Neural progenitor cell (in vitro differentiated cells): ENCODE measurements around the gene CAPN2. TPM values are rescaled to one million over a fixed set of nuclear protein-coding genes. Genes with fewer than 3 reads are reported as not detected.
"Not testable (repeated sequence)": the region's sequence is repeated elsewhere in the genome, so short reads cannot be mapped to it uniquely, and the experiment has no call there.

Source experiments
- DNase-seq: peaks from one replicate; pipeline ENCODE4 v3.0.0-alpha.2; 2016; ENCODE audit warnings: low spot score
- H2AFZ ChIP-seq: fragments of 200-600 bp; sonication (generic); replicated peaks from 2 replicates; pipeline ENCODE4 v1.6.1; 2016; ENCODE audit warnings: antibody characterized with exemption
- H3F3A ChIP-seq: fragments of 200-600 bp; sonication (generic); 2 replicates; pipeline ENCODE4 v1.6.1; 2016; ENCODE audit warnings: antibody characterized with exemption, low read depth
- H3K27ac ChIP-seq: fragments of 200-600 bp; sonication (generic); 2 replicates; pipeline ENCODE4 v1.5.1; 2016; ENCODE audit warnings: mild to moderate bottlenecking
- H3K27me3 ChIP-seq: fragments of 200-600 bp; sonication (generic); 2 replicates; pipeline ENCODE4 v1.6.1; 2016; ENCODE audit warnings: mild to moderate bottlenecking, moderate library complexity
- H3K36me3 ChIP-seq: fragments of 200-600 bp; sonication (generic); 2 replicates; pipeline ENCODE4 v1.5.1; 2016
- H3K4me1 ChIP-seq: fragments of 200-600 bp; sonication (generic); 2 replicates; pipeline ENCODE4 v1.6.1; 2016; ENCODE audit warnings: mixed run types
- H3K4me2 ChIP-seq: fragments of 200-600 bp; sonication (generic); 2 replicates; pipeline ENCODE4 v1.6.1; 2016
- H3K4me3 ChIP-seq: fragments of 200-600 bp; sonication (generic); 2 replicates; pipeline ENCODE4 v1.5.1; 2016
- H3K79me2 ChIP-seq: fragments of 200-600 bp; sonication (generic); 2 replicates; pipeline ENCODE4 v1.6.1; 2016; ENCODE audit warnings: low read depth
- H3K9ac ChIP-seq: fragments of 200-600 bp; sonication (generic); 2 replicates; pipeline ENCODE4 v1.6.1; 2016
- H3K9me3 ChIP-seq: fragments of 200-600 bp; sonication (generic); 2 replicates; pipeline ENCODE4 v1.5.1; 2016; ENCODE audit warnings: low read depth
- H4K20me1 ChIP-seq: fragments of 200-600 bp; sonication (generic); 2 replicates; pipeline ENCODE4 v1.6.1; 2016; ENCODE audit warnings: low read depth
- H3K27ac Mint-ChIP-seq: 3 replicates; pipeline ENCODE4 v1.8.0; 2021; ENCODE audit warnings: mixed read lengths
- H3K27me3 Mint-ChIP-seq: 2 replicates; pipeline ENCODE4 v1.8.0; 2022; ENCODE audit warnings: low read depth, mild to moderate bottlenecking, inconsistent platforms, moderate library complexity, mixed read lengths; ENCODE audit not compliant: insufficient read depth
- H3K36me3 Mint-ChIP-seq: 3 replicates; pipeline ENCODE4 v1.8.0; 2021; ENCODE audit warnings: mixed read lengths
- H3K4me1 Mint-ChIP-seq: 3 replicates; pipeline ENCODE4 v1.8.0; 2021; ENCODE audit warnings: mixed read lengths
- H3K4me3 Mint-ChIP-seq: 3 replicates; pipeline ENCODE4 v1.8.0; 2021; ENCODE audit warnings: mild to moderate bottlenecking, moderate library complexity, mixed read lengths
- H3K9me3 Mint-ChIP-seq: 3 replicates; pipeline ENCODE4 v1.8.0; 2020; ENCODE audit warnings: mixed read lengths
- EZH2 ChIP-seq: fragments of 200-600 bp; sonication (generic); IDR thresholded peaks from 2 replicates; pipeline ENCODE4 v1.6.1; 2017; ENCODE audit warnings: antibody characterized with exemption, mild to moderate bottlenecking, moderate library complexity
- EZH2phosphoT487 ChIP-seq: fragments of 200-600 bp; sonication (generic); IDR thresholded peaks from 2 replicates; pipeline ENCODE4 v1.6.1; 2017; ENCODE audit warnings: antibody characterized with exemption
- total RNA-seq: library from RNA; depleted of rRNA; stranded (reverse); fragments of >200 nt; gene quantifications from 2 replicates; pipeline ENCODE4 v1.2.3, GENCODE V29; 2015; ENCODE audit warnings: low replicate concordance
- TF ChIP-seq, protein P1 (sequence below): fragments of 200-600 bp; sonication (generic); IDR thresholded peaks from 2 replicates; pipeline ENCODE4 v1.5.1; 2017; ENCODE audit warnings: antibody characterized with exemption, mild to moderate bottlenecking

CAPN2 gene
- total RNA-seq, 1 donor from 2014 or later: 61.7 TPM

DNA sequence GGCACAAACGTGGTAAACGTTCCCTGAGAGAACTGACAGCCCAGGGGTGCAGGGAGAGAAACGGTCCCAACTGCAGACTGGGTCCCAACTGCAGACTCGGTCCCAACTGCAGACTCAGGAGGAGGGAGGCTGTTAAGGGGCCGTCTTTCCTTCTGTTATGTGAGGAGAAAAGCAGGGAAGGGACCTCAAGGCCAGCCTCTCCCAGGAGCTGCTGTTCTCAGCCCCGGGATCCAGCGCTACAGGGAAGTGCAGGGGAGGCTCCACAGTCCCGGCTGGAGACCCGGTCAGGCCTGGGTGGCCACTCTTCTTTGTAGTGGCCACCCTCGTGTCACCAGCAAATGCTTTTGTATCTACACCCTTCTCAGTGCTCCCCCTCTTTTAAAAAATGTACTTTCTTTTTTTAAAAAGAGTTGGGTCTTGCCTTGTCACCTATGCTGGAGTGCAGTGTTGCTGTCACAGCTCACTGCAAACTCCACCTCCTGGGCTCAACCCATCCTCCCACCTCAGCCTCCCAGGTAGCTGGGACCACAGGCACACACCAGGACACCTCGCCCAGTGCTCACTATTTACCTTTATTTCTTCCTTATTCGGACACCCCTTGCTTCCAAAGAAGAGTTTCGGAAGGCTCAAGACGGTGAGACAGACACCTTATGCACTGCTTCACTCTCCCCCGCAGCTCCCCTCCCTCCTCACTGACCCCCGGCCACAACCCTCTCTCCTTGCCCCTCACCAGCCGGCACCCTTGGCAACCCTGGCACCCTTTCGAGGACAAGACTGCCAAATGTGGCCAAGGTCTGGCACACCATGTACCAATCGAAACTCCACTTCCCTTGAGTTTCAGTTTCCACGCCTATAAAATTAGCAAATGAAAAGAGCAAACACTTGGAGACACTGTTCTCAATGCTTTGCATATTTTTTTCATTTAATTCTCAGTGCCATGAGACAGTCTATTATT, 21.8 kb downstream of the CAPN2 start:
- H3K4me1 Mint-ChIP-seq: peaks cover 16% of the 10 kb centered on the region
- peaks cover 8% of the 10 kb centered on the region for H4K20me1 ChIP-seq
- peaks cover 13% of the 10 kb centered on the region for H3K4me1 ChIP-seq
- DNase-seq: peak; percentile 14
- peaks cover 3% of the 10 kb centered on the region for H3K27me3 Mint-ChIP-seq
- H3K4me3 Mint-ChIP-seq: no peak overlapping the region
- H3K27me3 ChIP-seq: peaks cover 7% of the 10 kb centered on the region
- no peaks in the 10 kb centered on the region for H3K9me3 Mint-ChIP-seq
- no peak overlapping the region for H2AFZ ChIP-seq
- H3K27ac ChIP-seq: peak overlapping the region; percentile 40
- H3K27ac Mint-ChIP-seq: peak overlapping the region; percentile 76
- peaks cover 25% of the 10 kb centered on the region for H3K36me3 Mint-ChIP-seq
- no peaks in the 10 kb centered on the region for H3K36me3 ChIP-seq
- peaks cover 11% of the 10 kb centered on the region for H3F3A ChIP-seq
- no peak overlapping the region for H3K4me3 ChIP-seq
- H3K79me2 ChIP-seq: no peaks in the 10 kb centered on the region
- no peaks in the 10 kb centered on the region for H3K9me3 ChIP-seq
- no peak overlapping the region for H3K9ac ChIP-seq
- TF ChIP-seq, protein P1, sequence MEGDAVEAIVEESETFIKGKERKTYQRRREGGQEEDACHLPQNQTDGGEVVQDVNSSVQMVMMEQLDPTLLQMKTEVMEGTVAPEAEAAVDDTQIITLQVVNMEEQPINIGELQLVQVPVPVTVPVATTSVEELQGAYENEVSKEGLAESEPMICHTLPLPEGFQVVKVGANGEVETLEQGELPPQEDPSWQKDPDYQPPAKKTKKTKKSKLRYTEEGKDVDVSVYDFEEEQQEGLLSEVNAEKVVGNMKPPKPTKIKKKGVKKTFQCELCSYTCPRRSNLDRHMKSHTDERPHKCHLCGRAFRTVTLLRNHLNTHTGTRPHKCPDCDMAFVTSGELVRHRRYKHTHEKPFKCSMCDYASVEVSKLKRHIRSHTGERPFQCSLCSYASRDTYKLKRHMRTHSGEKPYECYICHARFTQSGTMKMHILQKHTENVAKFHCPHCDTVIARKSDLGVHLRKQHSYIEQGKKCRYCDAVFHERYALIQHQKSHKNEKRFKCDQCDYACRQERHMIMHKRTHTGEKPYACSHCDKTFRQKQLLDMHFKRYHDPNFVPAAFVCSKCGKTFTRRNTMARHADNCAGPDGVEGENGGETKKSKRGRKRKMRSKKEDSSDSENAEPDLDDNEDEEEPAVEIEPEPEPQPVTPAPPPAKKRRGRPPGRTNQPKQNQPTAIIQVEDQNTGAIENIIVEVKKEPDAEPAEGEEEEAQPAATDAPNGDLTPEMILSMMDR: no peak
- TF ChIP-seq EZH2phosphoT487 (no peak), EZH2 (no peak)
- peak overlapping the region; percentile 24 for H3K4me2 ChIP-seq

DNA sequence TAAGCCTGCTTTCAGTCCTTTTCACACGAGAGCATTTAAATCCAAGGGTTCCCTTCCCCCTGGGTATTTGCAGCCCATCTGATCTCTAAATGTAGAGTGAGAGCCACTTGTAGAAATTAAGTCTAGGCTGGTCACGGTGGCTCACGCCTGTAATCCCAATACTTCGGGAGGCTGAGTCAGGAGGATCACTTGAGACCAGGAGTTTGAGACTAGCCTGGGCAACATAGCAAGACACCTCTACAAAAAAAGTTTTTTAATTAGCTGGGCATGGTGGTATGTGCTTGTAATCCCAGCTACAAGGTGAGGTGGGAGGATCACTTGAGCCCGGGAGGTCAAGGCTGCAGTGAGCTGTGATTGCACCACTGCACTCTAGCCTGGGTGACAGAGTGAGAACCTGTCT, 24.3 kb downstream of the CAPN2 start:
- not testable (repeated sequence) for DNase-seq, H3K4me3 ChIP-seq, H4K20me1 ChIP-seq, H3K9me3 ChIP-seq, H3K27me3 Mint-ChIP-seq, H3K4me2 ChIP-seq, H2AFZ ChIP-seq, H3K27ac Mint-ChIP-seq, H3K36me3 ChIP-seq, H3K9me3 Mint-ChIP-seq, H3K4me1 Mint-ChIP-seq, H3K9ac ChIP-seq, H3K27ac ChIP-seq, H3K27me3 ChIP-seq, H3K4me3 Mint-ChIP-seq, H3K79me2 ChIP-seq
- H3K36me3 Mint-ChIP-seq: peaks cover 11% of the 10 kb centered on the region
- H3K4me1 ChIP-seq: peaks cover 13% of the 10 kb centered on the region
- H3F3A ChIP-seq: peaks cover 11% of the 10 kb centered on the region

DNA sequence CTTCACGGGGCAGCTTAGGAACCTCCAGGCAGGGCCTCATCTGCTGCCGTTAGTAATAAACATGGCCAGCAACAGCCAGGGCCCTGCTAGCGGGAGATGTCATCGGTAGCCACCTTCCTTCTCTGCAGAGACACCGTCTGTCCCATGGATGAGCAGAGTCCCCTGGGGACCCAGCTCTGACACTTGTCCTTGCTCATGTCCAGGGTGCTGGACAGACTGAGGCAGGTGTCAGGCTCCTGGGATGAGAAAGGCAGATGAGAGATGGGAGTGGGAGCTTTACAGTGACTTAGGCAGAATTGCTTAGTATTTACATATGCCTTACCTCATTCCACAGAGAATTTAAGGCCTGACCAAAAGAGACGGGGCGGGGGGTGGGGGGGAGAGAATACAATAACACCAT, 25.0 kb downstream of the CAPN2 start:
- Histone ChIP-seq H3K4me2 (no peak overlapping the region), H3F3A (peaks cover 11% of the 10 kb centered on the region), H3K36me3 (no peaks in the 10 kb centered on the region), H3K27ac (no peak overlapping the region), H3K79me2 (no peaks in the 10 kb centered on the region), H2AFZ (no peak overlapping the region), H3K9ac (no peak overlapping the region), H3K27me3 (no peaks in the 10 kb centered on the region), H3K9me3 (no peaks in the 10 kb centered on the region), H3K4me1 (peaks cover 13% of the 10 kb centered on the region), H3K4me3 (no peak overlapping the region), H4K20me1 (peaks cover 8% of the 10 kb centered on the region)
- TF ChIP-seq EZH2phosphoT487: no peak
- TF ChIP-seq EZH2: no peak
- TF ChIP-seq, protein P1: no peak
- Mint-ChIP-seq H3K27me3 (peaks cover 3% of the 10 kb centered on the region), H3K4me3 (no peak overlapping the region), H3K36me3 (peaks cover 7% of the 10 kb centered on the region), H3K9me3 (no peaks in the 10 kb centered on the region), H3K4me1 (peaks cover 6% of the 10 kb centered on the region), H3K27ac (no peak overlapping the region)
- no peak for DNase-seq
